Ishikawa (cell line): Measurements from ENCODE around the gene KCNN3.

ENCODE experiments used
- CREB1 ChIP-seq: IDR thresholded peaks from 2 replicates; pipeline ENCODE4 v1.6.1; 2012; ENCODE audit warnings: low read depth
- EGR1 ChIP-seq: IDR thresholded peaks from 2 replicates; pipeline ENCODE4 v1.6.1; 2012
- EP300 ChIP-seq: IDR thresholded peaks from 2 replicates; pipeline ENCODE4 v1.6.1; 2012; ENCODE audit warnings: borderline replicate concordance
- FOXM1 ChIP-seq: IDR thresholded peaks from 2 replicates; pipeline ENCODE4 v1.6.1; 2012; ENCODE audit warnings: low read depth, borderline replicate concordance
- NFIC ChIP-seq: IDR thresholded peaks from 2 replicates; pipeline ENCODE4 v1.6.1; 2012
- RAD21 ChIP-seq: IDR thresholded peaks from 2 replicates; pipeline ENCODE4 v1.6.1; 2012; ENCODE audit warnings: low read depth
- REST ChIP-seq: IDR thresholded peaks from 2 replicates; pipeline ENCODE4 v1.6.1; 2012; ENCODE audit warnings: low read depth, mild to moderate bottlenecking
- TAF1 ChIP-seq: IDR thresholded peaks from 2 replicates; pipeline ENCODE4 v1.6.1; 2012; ENCODE audit warnings: low read depth, mild to moderate bottlenecking
- TCF12 ChIP-seq: IDR thresholded peaks from 2 replicates; pipeline ENCODE4 v1.6.1; 2012; ENCODE audit warnings: low read depth
- TEAD4 ChIP-seq: IDR thresholded peaks from 2 replicates; pipeline ENCODE4 v1.6.1; 2012
- USF1 ChIP-seq: IDR thresholded peaks from 2 replicates; pipeline ENCODE4 v1.6.1; 2012
- YY1 ChIP-seq: IDR thresholded peaks from 2 replicates; pipeline ENCODE4 v1.6.1; 2012; ENCODE audit warnings: low read depth
- ZBTB7A ChIP-seq: IDR thresholded peaks from 2 replicates; pipeline ENCODE4 v1.6.1; 2012; ENCODE audit warnings: low read depth
- TF ChIP-seq, protein P1 (sequence below): IDR thresholded peaks from 2 replicates; pipeline ENCODE4 v1.6.1; 2012

The KCNN3 gene

GRCh38 chr1:154844297-154844681 is 25.8 kb downstream of the KCNN3 start:
- TF ChIP-seq USF1 (no peak), TEAD4 (no peak), ZBTB7A (no peak), RAD21 (no peak)

- TF ChIP-seq NFIC (no peak), TEAD4 (no peak), REST (no peak), TAF1 (no peak), YY1 (no peak), USF1 (no peak), CREB1 (no peak)
- TF ChIP-seq, protein P1, sequence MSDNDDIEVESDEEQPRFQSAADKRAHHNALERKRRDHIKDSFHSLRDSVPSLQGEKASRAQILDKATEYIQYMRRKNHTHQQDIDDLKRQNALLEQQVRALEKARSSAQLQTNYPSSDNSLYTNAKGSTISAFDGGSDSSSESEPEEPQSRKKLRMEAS: no peak
These were observed 26.3 kb downstream of the KCNN3 start for GRCh38 chr1:154843636-154844296.

- TF ChIP-seq EGR1 (no peak), EP300 (no peak), YY1 (no peak), NFIC (no peak), CREB1 (no peak), FOXM1 (no peak), ZBTB7A (no peak), USF1 (no peak), TCF12 (no peak), TEAD4 (no peak), TAF1 (no peak)
- TF ChIP-seq, protein P1: no peak
These were observed 27.4 kb downstream of the KCNN3 start for GRCh38 chr1:154842635-154843034.

- TF ChIP-seq YY1 (no peak), EP300 (no peak), EGR1 (no peak), REST (no peak), USF1 (no peak)
- TF ChIP-seq, protein P1: no peak
These were observed 28.7 kb downstream of the KCNN3 start for GRCh38 chr1:154841384-154841783.

- TF ChIP-seq RAD21 (no peak), ZBTB7A (no peak), EP300 (no peak)
These were observed 29.6 kb downstream of the KCNN3 start for GRCh38 chr1:154840269-154841176.
